Activated CD8-positive, alpha-beta memory T cell treated with anti-CD3 and anti-CD28 coated beads for 4 hours (primary cell): ENCODE measurements around the gene NFATC2IP.

ENCODE experiments used
- DNase-seq, 2 donors: peaks; one replicate each; pipeline ENCODE4 v3.0.0-alpha.2; 2020; ENCODE audit warnings: low read depth in 2 of 2

NFATC2IP gene

DNA sequence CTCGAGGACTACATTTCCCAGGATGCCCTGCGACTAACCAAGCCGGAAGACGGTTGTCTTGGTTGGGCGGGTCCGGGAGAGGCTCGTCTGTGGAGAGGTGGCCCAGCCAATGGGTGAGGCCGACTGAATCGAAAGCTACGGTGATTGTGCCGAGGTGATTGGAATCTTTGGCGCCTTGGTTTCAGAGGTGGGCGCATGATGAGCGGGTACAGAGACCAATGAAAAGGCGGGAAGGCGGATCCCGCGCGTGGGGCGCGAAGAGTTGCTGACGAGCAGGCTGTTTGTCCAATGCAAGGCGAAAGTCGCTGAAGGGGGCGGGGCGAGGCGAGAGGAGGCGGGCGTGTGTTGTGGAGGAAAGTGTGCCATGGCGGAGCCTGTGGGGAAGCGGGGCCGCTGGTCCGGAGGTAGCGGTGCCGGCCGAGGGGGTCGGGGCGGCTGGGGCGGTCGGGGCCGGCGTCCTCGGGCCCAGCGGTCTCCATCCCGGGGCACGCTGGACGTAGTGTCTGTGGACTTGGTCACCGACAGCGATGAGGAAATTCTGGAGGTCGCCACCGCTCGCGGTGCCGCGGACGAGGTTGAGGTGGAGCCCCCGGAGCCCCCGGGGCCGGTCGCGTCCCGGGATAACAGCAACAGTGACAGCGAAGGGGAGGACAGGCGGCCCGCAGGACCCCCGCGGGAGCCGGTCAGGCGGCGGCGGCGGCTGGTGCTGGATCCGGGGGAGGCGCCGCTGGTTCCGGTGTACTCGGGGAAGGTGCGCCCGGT, at the start of gene NFATC2IP:
NFATC2IP (plus strand) TSS at position 290 of the 762 bp plus-strand sequence; CDS start at position 365, 75 bp downstream.
- DNase-seq = peak; percentile 99

GRCh38 chr16:28901862-28902261, 48.9 kb upstream of the NFATC2IP start:
- no peak for DNase-seq

GRCh38 chr16:28902909-28903308, 47.8 kb upstream of the NFATC2IP start:
- no peak for DNase-seq

- no peak for DNase-seq
Observed at GRCh38 chr16:28903344-28904042, 47.2 kb upstream of the NFATC2IP start.

- no peak for DNase-seq
Observed at GRCh38 chr16:28904363-28904762, 46.4 kb upstream of the NFATC2IP start.

DNA sequence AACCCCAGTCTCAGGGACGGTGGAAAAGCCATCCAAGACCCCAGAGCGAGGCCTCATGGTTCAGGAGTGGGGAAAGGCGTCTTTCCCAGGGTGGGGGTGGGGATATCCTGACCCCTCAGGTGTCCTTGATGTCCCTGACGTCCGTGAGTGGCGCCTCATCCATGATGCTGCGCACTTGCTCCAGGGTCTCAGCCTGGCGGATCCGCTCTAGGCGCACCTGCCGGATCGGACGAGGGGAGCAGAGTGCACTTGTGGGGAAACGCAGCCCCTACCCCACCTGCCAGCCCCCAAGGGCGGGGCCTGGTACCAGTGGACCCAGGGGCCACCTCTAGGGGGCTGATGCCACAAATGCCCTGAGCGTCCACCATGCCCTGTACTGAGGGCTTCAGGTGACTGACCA, 45.9 kb upstream of the NFATC2IP start:
- no peak for DNase-seq

GRCh38 chr16:28905229-28905754, 45.4 kb upstream of the NFATC2IP start:
- DNase-seq = no peak

- no peak for DNase-seq
Observed at GRCh38 chr16:28905800-28906372, 44.9 kb upstream of the NFATC2IP start.

DNA sequence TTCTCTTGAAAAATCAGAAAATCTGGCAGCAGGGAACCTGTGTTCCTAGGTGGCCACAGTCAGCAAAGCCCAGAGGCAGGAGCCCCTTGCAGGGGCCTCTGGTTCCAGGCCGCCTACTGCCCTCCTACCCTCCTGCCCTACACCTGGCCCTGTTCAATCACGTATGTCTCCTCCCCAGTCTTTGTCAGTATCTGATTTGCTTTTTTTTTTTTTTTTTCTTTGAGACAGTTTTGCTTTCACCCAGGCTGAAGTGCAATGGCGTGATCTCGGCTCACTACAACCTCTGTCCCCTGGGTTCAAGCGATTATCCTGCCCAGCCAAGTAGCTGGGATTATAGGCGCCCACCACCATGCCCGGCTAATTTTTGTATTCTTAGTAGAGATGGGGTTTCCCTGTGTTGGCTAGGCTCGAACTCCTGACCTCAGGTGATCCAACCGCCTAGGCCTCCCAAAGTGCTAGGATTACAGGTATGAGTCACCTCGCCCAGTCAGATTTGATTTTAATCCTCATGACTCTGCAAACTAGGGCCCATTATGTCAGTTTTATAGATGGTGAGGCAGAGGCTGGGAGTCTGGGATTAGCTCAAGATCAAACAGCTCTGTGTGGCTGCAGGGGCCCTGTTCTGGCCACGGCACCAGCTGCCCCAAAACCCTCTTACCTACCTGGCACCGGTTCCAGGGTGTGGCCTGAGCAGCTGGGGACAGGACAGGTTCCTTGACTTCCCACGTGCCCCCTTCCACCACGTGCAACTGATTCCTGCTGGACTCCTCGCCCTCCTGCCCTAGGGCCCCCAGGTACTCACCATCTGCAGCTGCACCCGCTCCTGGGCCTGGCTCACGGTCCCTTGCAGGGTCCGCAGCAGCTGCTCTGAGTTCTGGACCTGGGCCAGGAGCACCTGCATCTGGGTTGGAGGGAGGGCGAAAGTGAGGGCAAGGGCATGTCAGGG, 40.4 kb upstream of the NFATC2IP start:
- no peak for DNase-seq

DNA sequence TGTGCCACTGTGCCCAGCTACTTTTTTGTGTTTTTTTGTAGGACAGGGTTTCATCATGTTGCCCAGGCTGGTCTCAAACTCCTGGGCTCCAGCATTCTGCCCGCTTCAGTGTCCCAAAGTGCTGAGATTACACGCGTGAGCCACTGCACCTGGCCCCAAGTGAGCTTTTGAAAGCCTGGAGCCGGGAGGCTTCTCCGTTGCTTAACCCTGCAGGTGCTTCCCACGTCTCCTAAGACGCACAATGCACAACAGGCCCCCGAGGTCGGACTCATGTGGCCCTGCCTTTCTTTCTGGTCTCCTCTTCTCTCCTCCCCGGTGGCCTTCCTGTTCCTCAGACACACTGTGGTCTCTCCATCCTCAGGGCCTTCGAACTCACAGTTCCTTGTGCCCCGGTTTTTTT, 38.2 kb upstream of the NFATC2IP start:
- no peak for DNase-seq

DNA sequence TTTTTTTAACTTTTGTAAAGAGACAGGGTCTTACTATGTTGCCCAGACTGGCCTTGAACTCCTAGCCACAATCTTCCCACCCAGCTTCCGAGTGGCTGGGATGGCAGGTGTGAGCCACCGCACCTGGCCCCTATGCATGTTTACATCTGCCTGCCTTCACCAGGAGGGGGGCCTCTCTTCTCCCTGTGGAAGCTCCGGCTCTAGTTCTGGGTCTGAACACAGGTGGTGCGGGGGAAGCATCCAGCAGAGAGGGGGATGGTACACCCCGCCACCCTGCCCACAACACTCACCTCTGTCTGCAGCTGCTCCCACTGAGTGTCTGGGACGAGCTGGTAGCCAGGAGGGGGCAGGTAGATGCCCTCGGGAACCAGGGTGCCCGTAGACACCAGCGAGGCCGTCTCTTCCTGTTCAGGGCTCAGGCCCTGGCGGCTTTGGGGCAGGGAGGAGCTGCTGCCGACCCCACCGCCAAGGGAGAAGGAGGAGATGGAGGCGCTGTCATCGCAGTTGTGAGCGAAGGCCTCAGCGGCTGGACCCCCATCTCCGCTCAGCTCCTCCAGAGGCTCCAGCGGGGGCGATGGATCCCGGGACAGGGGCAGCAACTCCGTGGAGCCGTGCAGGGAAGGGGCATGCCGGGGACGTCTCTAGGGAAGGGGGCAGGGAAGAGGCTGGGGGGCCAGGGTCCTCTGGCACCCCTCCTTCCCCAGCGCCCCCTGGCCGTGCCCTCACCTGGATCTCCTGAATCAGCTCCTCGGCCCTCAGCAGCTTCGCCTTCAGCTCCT, 36.6 kb upstream of the NFATC2IP start:
- no peak for DNase-seq

GRCh38 chr16:28915181-28915580, 35.6 kb upstream of the NFATC2IP start:
- DNase-seq = no peak

GRCh38 chr16:28917095-28917494, 33.6 kb upstream of the NFATC2IP start:
- no peak for DNase-seq

DNA sequence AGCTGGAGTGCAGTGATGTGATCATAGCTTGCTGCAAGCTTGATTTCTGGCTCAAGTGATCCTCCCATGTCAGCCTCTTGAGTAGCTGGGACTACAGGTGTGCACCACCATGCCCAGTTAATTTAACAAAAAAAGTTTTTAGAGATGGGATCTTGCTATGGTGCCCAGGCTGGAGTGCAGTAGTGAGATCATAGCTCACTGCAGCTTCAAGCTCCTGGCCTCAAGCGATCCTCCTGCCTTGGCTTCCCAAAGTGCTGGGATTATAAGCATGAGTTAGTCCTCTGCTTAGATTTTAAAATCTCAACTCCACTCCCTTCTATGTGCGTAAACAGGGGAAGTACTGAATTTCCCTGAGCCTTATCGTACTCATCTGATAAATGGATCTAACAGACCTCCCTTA, 32.0 kb upstream of the NFATC2IP start:
- DNase-seq = no peak

GRCh38 chr16:28923231-28923587, 27.5 kb upstream of the NFATC2IP start:
- no peak for DNase-seq

DNA sequence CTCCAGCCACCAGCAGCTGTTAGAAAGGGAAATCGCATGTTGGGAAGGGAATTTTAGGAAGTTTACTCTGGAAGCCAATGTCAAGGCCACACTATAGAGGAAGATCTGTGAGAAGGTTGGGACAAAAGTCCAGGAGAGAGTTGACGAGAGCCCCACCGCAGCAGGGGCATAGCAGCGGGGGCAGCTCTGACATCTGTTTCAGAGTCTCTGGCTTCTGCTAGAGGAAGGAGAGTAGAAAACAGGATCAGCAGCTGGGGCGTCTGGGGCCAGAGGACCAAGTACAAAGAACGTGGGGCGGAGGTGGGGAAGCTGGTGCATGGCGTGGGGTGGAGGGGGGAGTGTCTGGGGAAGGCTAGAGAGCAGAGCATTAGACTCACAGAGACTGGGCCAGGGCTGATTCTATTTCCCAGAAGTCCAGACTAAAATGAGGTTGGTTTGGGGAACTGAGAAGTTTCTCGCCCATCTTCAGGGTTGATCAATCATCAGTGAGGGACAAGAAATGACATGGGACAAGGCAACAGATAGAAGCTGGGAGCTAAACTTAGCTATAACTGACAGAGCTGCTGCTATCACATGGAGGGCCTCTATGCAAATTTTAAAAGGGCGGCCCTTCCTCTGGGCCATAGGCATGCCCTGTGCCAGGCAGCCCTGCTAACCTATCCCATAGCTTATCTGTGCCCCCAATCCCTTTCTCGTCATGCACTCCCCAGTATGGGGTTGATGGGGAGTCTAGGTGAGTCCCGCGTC, 26.9 kb upstream of the NFATC2IP start:
- no peak for DNase-seq

DNA sequence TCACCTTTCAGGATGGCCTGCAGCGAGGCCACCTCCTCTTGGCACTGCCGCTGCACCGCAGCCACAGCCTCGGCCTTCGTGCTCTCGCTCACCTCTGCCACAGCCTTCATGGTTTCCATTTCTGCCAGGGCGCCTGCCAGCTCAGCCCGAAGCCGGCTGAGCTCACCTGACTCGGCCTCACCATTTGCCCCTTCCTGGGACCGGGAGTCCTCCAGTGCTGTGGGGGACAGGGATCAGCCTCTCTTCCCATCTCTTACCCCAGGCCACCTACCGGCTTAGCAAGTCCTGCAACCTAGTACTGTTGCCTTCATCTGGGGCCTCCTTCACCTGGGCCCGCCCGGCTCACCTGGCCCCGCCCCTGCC, 26.4 kb upstream of the NFATC2IP start:
- DNase-seq = no peak

GRCh38 chr16:28924762-28925385, 25.9 kb upstream of the NFATC2IP start, which contains the start of gene RABEP2:
Gene RABEP2 (minus strand): TSS chr16:28925238. CDS start chr16:28925163, 75 bp downstream.
- peak; percentile 82 to 87 for DNase-seq

DNA sequence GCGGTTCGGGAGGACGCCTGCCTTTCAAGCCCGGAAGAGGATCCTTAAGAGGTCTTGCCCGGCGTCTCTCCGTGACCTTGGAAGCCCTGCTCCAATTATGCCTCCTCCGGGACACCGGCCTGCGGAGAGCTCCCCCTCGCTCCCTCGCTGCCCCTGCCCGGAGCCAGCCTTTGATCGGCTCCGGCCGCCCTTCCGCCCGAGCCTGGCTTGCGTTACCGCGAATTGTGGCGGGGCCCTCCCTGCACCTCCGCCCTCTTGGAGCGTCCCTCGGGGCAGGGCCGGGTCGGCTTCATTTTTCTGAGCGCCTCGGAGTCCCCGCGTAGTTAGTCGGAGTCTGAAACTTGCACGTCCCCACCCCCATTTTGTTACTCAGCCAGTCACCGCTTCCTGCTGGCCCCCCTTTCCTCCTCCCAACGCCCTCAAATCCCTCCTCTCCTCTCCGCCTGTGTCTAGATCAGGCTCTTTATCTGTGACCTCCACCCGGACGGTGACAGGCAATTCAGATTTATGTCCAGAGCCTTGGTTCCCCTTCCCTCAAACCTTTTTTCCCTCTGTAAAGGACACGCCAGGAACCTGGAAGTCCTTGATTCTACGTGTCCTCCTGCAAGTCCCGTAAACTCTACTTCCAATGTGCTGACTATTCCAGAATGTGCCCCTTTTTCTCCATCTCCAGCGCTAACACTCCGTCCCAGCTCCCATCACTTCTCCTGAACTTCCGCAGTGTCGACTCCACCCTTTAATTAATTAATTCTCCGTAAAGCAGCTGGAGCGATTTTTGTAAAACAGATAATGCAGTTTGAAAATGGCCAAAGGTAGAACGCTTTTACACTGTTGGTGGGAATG, 25.1 kb upstream of the NFATC2IP start:
- DNase-seq = peak; percentile 58 to 63
